HG03565 (cell line): ENCODE data around the gene RBM19.
A peak's percentile ranks its signal among the peaks of the same experiment; 100 is the strongest.

Experiments used
- ATAC-seq: cut with Tn5 transposase; IDR thresholded peaks from one replicate; pipeline ENCODE4 v1.9.1; 2021; ENCODE audit warnings: mild to moderate bottlenecking, moderate library complexity; ENCODE audit not compliant: unreplicated experiment

The RBM19 gene

GRCh38 chr12:113988064-113988451, 21.9 kb upstream of the RBM19 start:
- ATAC-seq: no peak

GRCh38 chr12:113987261-113988063, 21.3 kb upstream of the RBM19 start:
- no peak for ATAC-seq

GRCh38 chr12:113984464-113984863, 18.3 kb upstream of the RBM19 start:
- ATAC-seq: no peak

- no peak for ATAC-seq
Observed at GRCh38 chr12:113983777-113984448, 17.8 kb upstream of the RBM19 start.

GRCh38 chr12:113983265-113983664, 17.1 kb upstream of the RBM19 start:
- no peak for ATAC-seq

- no peak for ATAC-seq
Observed at GRCh38 chr12:113981876-113982275, 15.8 kb upstream of the RBM19 start.

GRCh38 chr12:113980537-113981337, 14.6 kb upstream of the RBM19 start:
- no peak for ATAC-seq

GRCh38 chr12:113980054-113980453, 13.9 kb upstream of the RBM19 start:
- ATAC-seq: no peak

- no peak for ATAC-seq
Observed at GRCh38 chr12:113978080-113978479, 12.0 kb upstream of the RBM19 start.

GRCh38 chr12:113974006-113974405, 7.9 kb upstream of the RBM19 start:
- ATAC-seq: no peak

- no peak for ATAC-seq
Observed at GRCh38 chr12:113973109-113973904, 7.2 kb upstream of the RBM19 start.

GRCh38 chr12:113971392-113971791, 5.3 kb upstream of the RBM19 start:
- ATAC-seq: no peak

GRCh38 chr12:113970211-113970610, 4.1 kb upstream of the RBM19 start:
- ATAC-seq: no peak

GRCh38 chr12:113967368-113967767, 1.2 kb upstream of the RBM19 start:
- no peak for ATAC-seq

- no peak for ATAC-seq
Observed at GRCh38 chr12:113962733-113963132, 3.4 kb downstream of the RBM19 start.

GRCh38 chr12:113961921-113962710, 4.0 kb downstream of the RBM19 start:
- peak; percentile 44 for ATAC-seq

- ATAC-seq: no peak
Observed at GRCh38 chr12:113960030-113960429, 6.1 kb downstream of the RBM19 start.

- no peak for ATAC-seq
Observed at GRCh38 chr12:113959096-113959495, 7.0 kb downstream of the RBM19 start.

GRCh38 chr12:113958108-113958507, 8.0 kb downstream of the RBM19 start:
- no peak for ATAC-seq

GRCh38 chr12:113957627-113958026, 8.5 kb downstream of the RBM19 start:
- ATAC-seq: no peak
